Thyroid gland (tissue), 4 donors: ENCODE measurements around the gene BUD31.

Experiments used
- POLR2A ChIP-seq, 2 donors: fragments of 450-650 bp; IDR thresholded peaks; one replicate each; pipeline ENCODE4 v1.6.1; 2017; ENCODE audit warnings: antibody characterized with exemption in 2 of 2, mild to moderate bottlenecking in 2 of 2, moderate library complexity in 1 of 2
- TF ChIP-seq, protein P1 (sequence below), 6 experiments: fragments of 200-600 bp in 3 of 6; fragments of 450-650 bp in 3 of 6; sonication (generic) in 3 of 6; IDR thresholded peaks; one replicate each; pipeline ENCODE4 v1.5.1; 2016 to 2019; ENCODE audit warnings: antibody characterized with exemption in 6 of 6, mild to moderate bottlenecking in 2 of 6, inconsistent platforms in 1 of 6, moderate library complexity in 1 of 6

DNA sequence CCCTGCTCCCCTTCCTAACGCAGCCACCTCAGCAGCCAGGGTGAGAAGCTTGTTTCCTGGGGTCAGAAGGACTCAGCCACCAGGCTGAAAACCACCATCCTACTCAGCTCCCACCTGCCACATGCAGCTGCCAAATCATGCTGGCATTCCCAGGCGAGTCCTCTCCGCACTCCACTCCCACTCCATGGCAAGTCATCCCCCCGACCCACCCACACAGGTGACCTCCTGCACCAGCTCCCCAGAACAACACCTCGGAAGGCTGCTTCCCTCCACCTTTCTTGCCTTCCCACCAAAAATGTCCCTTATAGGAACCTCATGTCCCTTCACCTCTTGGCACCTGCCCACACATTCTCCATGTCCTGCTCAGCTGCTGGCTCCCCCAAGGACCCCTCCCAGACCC lies 5.0 kb upstream of the BUD31 start:
- TF ChIP-seq, protein P1, sequence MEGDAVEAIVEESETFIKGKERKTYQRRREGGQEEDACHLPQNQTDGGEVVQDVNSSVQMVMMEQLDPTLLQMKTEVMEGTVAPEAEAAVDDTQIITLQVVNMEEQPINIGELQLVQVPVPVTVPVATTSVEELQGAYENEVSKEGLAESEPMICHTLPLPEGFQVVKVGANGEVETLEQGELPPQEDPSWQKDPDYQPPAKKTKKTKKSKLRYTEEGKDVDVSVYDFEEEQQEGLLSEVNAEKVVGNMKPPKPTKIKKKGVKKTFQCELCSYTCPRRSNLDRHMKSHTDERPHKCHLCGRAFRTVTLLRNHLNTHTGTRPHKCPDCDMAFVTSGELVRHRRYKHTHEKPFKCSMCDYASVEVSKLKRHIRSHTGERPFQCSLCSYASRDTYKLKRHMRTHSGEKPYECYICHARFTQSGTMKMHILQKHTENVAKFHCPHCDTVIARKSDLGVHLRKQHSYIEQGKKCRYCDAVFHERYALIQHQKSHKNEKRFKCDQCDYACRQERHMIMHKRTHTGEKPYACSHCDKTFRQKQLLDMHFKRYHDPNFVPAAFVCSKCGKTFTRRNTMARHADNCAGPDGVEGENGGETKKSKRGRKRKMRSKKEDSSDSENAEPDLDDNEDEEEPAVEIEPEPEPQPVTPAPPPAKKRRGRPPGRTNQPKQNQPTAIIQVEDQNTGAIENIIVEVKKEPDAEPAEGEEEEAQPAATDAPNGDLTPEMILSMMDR (IDR thresholded peaks at IDR 0.05) = no peak
- no peak for TF ChIP-seq POLR2A (IDR thresholded peaks at IDR 0.05)
